A673 (cell line): ENCODE results near the gene SUPT20HL2. TPM values are rescaled to one million over a fixed set of nuclear protein-coding genes. Genes with fewer than 3 reads are reported as not detected.

ENCODE experiments used
- BruUV-seq: library from RNA; stranded (reverse); fragments of 400-500 nt; replicated peaks from 2 replicates; lab custom pipeline; 2021; lab: Mats Ljungman, UMichigan
- CTCF ChIA-PET: fragments of 300-600 bp; sonication (Branson Sonifier 250); formaldehyde crosslinking; loops from one replicate; lab custom pipeline; 2022; ENCODE audit warnings: antibody characterized with exemption; lab: Charles Lee
- POLR2A ChIA-PET: fragments of 300-600 bp; sonication (Branson Sonifier 250); formaldehyde crosslinking; loops from one replicate; lab custom pipeline; 2022; ENCODE audit warnings: antibody characterized with exemption; ENCODE audit not compliant: low non-redundant PET; lab: Charles Lee
- DNase-seq: peaks from one replicate; pipeline ENCODE4 v3.0.0-alpha.2; 2015; ENCODE audit warnings: low spot score
- H3K27ac ChIP-seq: fragments of 200-600 bp; sonication (generic); 2 replicates; pipeline ENCODE4 v1.5.1; 2016; ENCODE audit warnings: mixed run types, low read depth, mild to moderate bottlenecking, mixed read lengths, antibody characterized with exemption, low read length; ENCODE audit not compliant: poor library complexity, severe bottlenecking
- H3K27me3 ChIP-seq: fragments of 200-600 bp; sonication (generic); replicated peaks from 2 replicates; pipeline ENCODE4 v1.6.1; 2017; ENCODE audit warnings: mixed run types, low read depth, mild to moderate bottlenecking, mixed read lengths, antibody characterized with exemption, low read length; ENCODE audit not compliant: insufficient read depth, poor library complexity
- H3K36me3 ChIP-seq: fragments of 200-600 bp; sonication (generic); 2 replicates; pipeline ENCODE4 v1.6.1; 2016; ENCODE audit warnings: mixed run types, mild to moderate bottlenecking, mixed read lengths, antibody characterized with exemption, low read length; ENCODE audit not compliant: insufficient read depth, poor library complexity, severe bottlenecking
- H3K4me1 ChIP-seq: fragments of 200-600 bp; sonication (generic); 2 replicates; pipeline ENCODE4 v1.6.1; 2017; ENCODE audit warnings: mixed run types, mild to moderate bottlenecking, mixed read lengths, antibody characterized with exemption, low read length; ENCODE audit not compliant: insufficient read depth, poor library complexity, severe bottlenecking
- H3K4me3 ChIP-seq: fragments of 200-600 bp; sonication (generic); 2 replicates; pipeline ENCODE4 v1.5.1; 2016; ENCODE audit warnings: low read depth, mixed run types, mild to moderate bottlenecking, mixed read lengths, low read length; ENCODE audit not compliant: poor library complexity, severe bottlenecking
- H3K9me3 ChIP-seq: fragments of 200-600 bp; sonication (generic); 2 replicates; pipeline ENCODE4 v1.6.1; 2016; ENCODE audit warnings: mixed run types, low read depth, mild to moderate bottlenecking, mixed read lengths, antibody characterized with exemption, low read length; ENCODE audit not compliant: poor library complexity, severe bottlenecking
- CTCF ChIP-seq: fragments of 300-800, 200-600 bp; sonication (generic); conservative IDR thresholded peaks from 2 replicates; pipeline ENCODE4 v1.5.1; 2017; ENCODE audit warnings: low read depth, mild to moderate bottlenecking, antibody characterized with exemption, low read length, moderate library complexity, mixed read lengths
- EZH2 ChIP-seq: fragments of 200-600 bp; sonication (generic); IDR thresholded peaks from 2 replicates; pipeline ENCODE4 v1.6.1; 2017; ENCODE audit warnings: borderline replicate concordance, low read depth, mild to moderate bottlenecking, mixed read lengths, antibody characterized with exemption, low read length; ENCODE audit not compliant: poor library complexity, severe bottlenecking
- intact Hi-C: fragments of 100-400 bp; cut with micrococcal nuclease; formaldehyde crosslinking; loops from one replicate; pipeline ENCODE4 v1.10.0; 2022; ENCODE audit not compliant: unreplicated experiment
- total RNA-seq: library from RNA; stranded (reverse); gene quantifications from 2 replicates; pipeline ENCODE4 v1.2.3, GENCODE V29; 2021

Gene SUPT20HL2
- total RNA-seq, 1 experiment from 2014 or later: not detected

- no peak for TF ChIP-seq EZH2
- TF ChIP-seq CTCF: no peak
- intact Hi-C loops: no loop called here
- DNase-seq: no peak
- Histone ChIP-seq H3K9me3 (no peaks in the 10 kb centered on the region), H3K4me1 (no peaks in the 10 kb centered on the region), H3K27me3 (peaks cover 68% of the 10 kb centered on the region), H3K4me3 (no peak overlapping the region), H3K27ac (no peak overlapping the region), H3K36me3 (no peaks in the 10 kb centered on the region)
- ChIA-PET POLR2A (no interaction called here), CTCF (no interaction called here)
- BruUV-seq: no TSS peak
These were observed 42.6 kb downstream of the SUPT20HL2 start for GRCh38 chrX:24271262-24271661.

GRCh38 chrX:24268786-24269185, 45.1 kb downstream of the SUPT20HL2 start:
- peaks cover 83% of the 10 kb centered on the region for H3K27me3 ChIP-seq
- intact Hi-C loops: loop anchor here (10.0 kb wide), 1 partner anchor 476 kb away; no protein-coding TSS in a partner anchor
- TF ChIP-seq CTCF (no peak), EZH2 (no peak)
- DNase-seq: no peak
- CTCF ChIA-PET: no interaction called here
- no peaks in the 10 kb centered on the region for H3K4me1 ChIP-seq
- no peaks in the 10 kb centered on the region for H3K9me3 ChIP-seq
- POLR2A ChIA-PET: no interaction called here
- H3K27ac ChIP-seq: no peak overlapping the region
- BruUV-seq: no TSS peak
- H3K4me3 ChIP-seq: no peak overlapping the region
- H3K36me3 ChIP-seq: no peaks in the 10 kb centered on the region

GRCh38 chrX:24266996-24267395, 46.9 kb downstream of the SUPT20HL2 start:
- H3K4me1 ChIP-seq: no peaks in the 10 kb centered on the region
- H3K27me3 ChIP-seq: peaks cover 78% of the 10 kb centered on the region
- H3K36me3 ChIP-seq: no peaks in the 10 kb centered on the region
- POLR2A ChIA-PET: no interaction called here
- no peak for DNase-seq
- no peak overlapping the region for H3K27ac ChIP-seq
- no peaks in the 10 kb centered on the region for H3K9me3 ChIP-seq
- H3K4me3 ChIP-seq: no peak overlapping the region
- TF ChIP-seq CTCF (no peak), EZH2 (no peak)
- CTCF ChIA-PET: interaction anchor here (0.6 kb wide), 1 partner anchor 724 kb away, joined by 3 read pairs; no protein-coding TSS in a partner anchor
- BruUV-seq: no TSS peak
- intact Hi-C loops: loop anchor here (10.0 kb wide), 1 partner anchor 478 kb away; no protein-coding TSS in a partner anchor
